C4-2B (cell line): ENCODE results near the gene NHLRC1.

Experiments used
- H3K27ac ChIP-seq: fragments of 450-650 bp; 2 replicates; pipeline ENCODE4 v1.5.1; 2017
- CTCF ChIP-seq: fragments of 450-650 bp; conservative IDR thresholded peaks from 2 replicates; pipeline ENCODE4 v1.5.1; 2017; ENCODE audit warnings: mild to moderate bottlenecking
- ZFX ChIP-seq: fragments of 450-650 bp; IDR thresholded peaks from 2 replicates; pipeline ENCODE4 v1.6.1; 2017

NHLRC1 gene

GRCh38 chr6:18122128-18123093 lies at the start of gene NHLRC1:
Gene NHLRC1, minus strand, starts transcription at chr6:18122677. Its CDS starts 71 bp downstream, at chr6:18122606.
- H3K27ac ChIP-seq: peak within 1 kb of the TSS; percentile 60

GRCh38 chr6:18171871-18172270 lies 49.4 kb upstream of the NHLRC1 start:
- no peak for TF ChIP-seq CTCF
- TF ChIP-seq ZFX: no peak

More at GRCh38 chr6:18122128-18123093, at the start of gene NHLRC1:
- TF ChIP-seq CTCF: peak; percentile 89
- peak; percentile 40; the same call in 1 of the 2 replicates for TF ChIP-seq ZFX

GRCh38 chr6:18168264-18168663 lies 45.8 kb upstream of the NHLRC1 start:
- H3K27ac ChIP-seq: no peak overlapping the region
- no peak for TF ChIP-seq ZFX
- TF ChIP-seq CTCF: no peak

More at GRCh38 chr6:18171871-18172270, 49.4 kb upstream of the NHLRC1 start:
- H3K27ac ChIP-seq: no peak overlapping the region

- no peak overlapping the region for H3K27ac ChIP-seq
- no peak for TF ChIP-seq ZFX
- TF ChIP-seq CTCF: no peak
Measured at GRCh38 chr6:18166312-18167036, 44.0 kb upstream of the NHLRC1 start.

GRCh38 chr6:18165751-18166150 lies 43.3 kb upstream of the NHLRC1 start:
- no peak for TF ChIP-seq ZFX
- no peak for TF ChIP-seq CTCF
- H3K27ac ChIP-seq: no peak overlapping the region

GRCh38 chr6:18162401-18162800 lies 39.9 kb upstream of the NHLRC1 start:
- TF ChIP-seq ZFX (no peak), CTCF (no peak)
- H3K27ac ChIP-seq: no peak overlapping the region

GRCh38 chr6:18161431-18161830 lies 39.0 kb upstream of the NHLRC1 start:
- H3K27ac ChIP-seq: no peak overlapping the region
- TF ChIP-seq CTCF: no peak
- TF ChIP-seq ZFX: no peak
